Activated naive CD4-positive, alpha-beta T cell treated with anti-CD3 and anti-CD28 coated beads for 36 hours (primary cell): Measurements from ENCODE around the gene COL23A1. TPM values are rescaled to one million over a fixed set of nuclear protein-coding genes. Genes with fewer than 3 reads are reported as not detected.

Experiments
- CTCF ChIA-PET: fragments of 350-600 bp; sonication (Branson Sonifier 250); formaldehyde crosslinking; loops from one replicate; lab custom pipeline; 2021; ENCODE audit warnings: antibody characterized with exemption; lab: Charles Lee
- DNase-seq: peaks from one replicate; pipeline ENCODE4 v3.0.0-alpha.2; 2020
- H3K27ac Mint-ChIP-seq: one replicate; pipeline ENCODE4 v1.8.0; 2021; ENCODE audit warnings: mild to moderate bottlenecking, mixed read lengths
- H3K27me3 Mint-ChIP-seq: one replicate; pipeline ENCODE4 v1.8.0; 2021; ENCODE audit warnings: low read depth, mixed read lengths
- H3K36me3 Mint-ChIP-seq: one replicate; pipeline ENCODE4 v1.8.0; 2021; ENCODE audit warnings: low read depth, mixed read lengths
- H3K4me1 Mint-ChIP-seq: one replicate; pipeline ENCODE4 v1.8.0; 2021; ENCODE audit warnings: low read depth, mixed read lengths
- H3K4me3 Mint-ChIP-seq: one replicate; pipeline ENCODE4 v1.8.0; 2021; ENCODE audit warnings: mild to moderate bottlenecking, moderate library complexity, mixed read lengths
- H3K9me3 Mint-ChIP-seq: one replicate; pipeline ENCODE4 v1.8.0; 2021; ENCODE audit warnings: mixed read lengths
- intact Hi-C: fragments of 100-400 bp; cut with micrococcal nuclease; formaldehyde crosslinking; loops from one replicate; pipeline ENCODE4 v1.15.1; 2023
- total RNA-seq, 2 experiments: library from RNA; stranded (reverse); gene quantifications; one replicate each; pipeline ENCODE4 v1.2.3, GENCODE V29; 2021

The COL23A1 gene
- total RNA-seq, 2 experiments from 2014 or later, result 0.07 TPM; not detected in 1

DNA sequence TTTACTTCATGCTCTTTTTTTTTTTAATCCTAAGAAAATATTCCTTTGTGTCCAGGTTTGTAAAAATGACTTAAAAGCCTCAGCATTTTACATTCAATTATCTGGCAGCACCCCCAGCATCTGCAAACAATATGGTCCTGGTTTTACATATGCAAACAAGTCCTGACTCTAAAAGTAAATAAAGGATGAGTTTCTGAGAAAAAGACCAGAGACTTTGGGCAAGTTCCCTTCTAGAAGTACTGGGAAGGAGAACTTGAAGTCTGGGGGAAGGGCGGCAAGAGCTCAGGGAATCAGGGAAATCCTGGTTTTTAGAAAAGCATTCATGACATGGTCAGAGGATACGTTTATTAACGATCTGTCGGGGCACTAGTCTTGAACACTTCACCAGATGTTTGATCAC, 25.8 kb downstream of the COL23A1 start:
- Mint-ChIP-seq H3K4me3 (no peak overlapping the region), H3K27me3 (peaks cover 23% of the 10 kb centered on the region), H3K9me3 (no peaks in the 10 kb centered on the region), H3K36me3 (peaks cover 2% of the 10 kb centered on the region), H3K4me1 (no peaks in the 10 kb centered on the region), H3K27ac (no peak overlapping the region)
- intact Hi-C loops, result no loop called here
- CTCF ChIA-PET, result no interaction called here
- no peak for DNase-seq

DNA sequence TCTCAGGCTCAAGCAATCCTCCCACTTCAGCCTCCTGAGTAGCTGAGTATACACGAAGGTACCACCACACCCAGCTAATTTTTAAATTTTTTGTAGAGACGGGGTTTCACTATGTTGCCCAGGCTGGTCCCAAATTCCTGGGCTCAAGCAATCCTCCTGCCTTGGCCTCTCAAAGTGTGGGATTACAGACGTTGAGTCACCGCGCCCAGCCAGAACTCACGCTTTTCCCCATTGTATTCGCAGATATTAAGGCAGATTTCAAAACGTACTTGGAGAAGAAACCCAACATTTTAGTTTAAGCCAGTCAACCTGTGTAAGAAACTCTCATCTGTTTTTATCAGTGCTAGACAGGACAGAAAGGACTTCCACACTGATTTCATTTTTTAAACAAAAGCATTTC, 26.6 kb downstream of the COL23A1 start:
- intact Hi-C loops, result no loop called here
- DNase-seq, result no peak
- no peaks in the 10 kb centered on the region for H3K4me1 Mint-ChIP-seq
- H3K36me3 Mint-ChIP-seq, result peaks cover 2% of the 10 kb centered on the region
- H3K27me3 Mint-ChIP-seq, result peaks cover 23% of the 10 kb centered on the region
- no peak overlapping the region for H3K27ac Mint-ChIP-seq
- no peak overlapping the region for H3K4me3 Mint-ChIP-seq
- CTCF ChIA-PET, result interaction anchor here (0.7 kb wide), 1 partner anchor 61 kb away, joined by 3 read pairs; no protein-coding TSS in a partner anchor
- no peaks in the 10 kb centered on the region for H3K9me3 Mint-ChIP-seq

DNA sequence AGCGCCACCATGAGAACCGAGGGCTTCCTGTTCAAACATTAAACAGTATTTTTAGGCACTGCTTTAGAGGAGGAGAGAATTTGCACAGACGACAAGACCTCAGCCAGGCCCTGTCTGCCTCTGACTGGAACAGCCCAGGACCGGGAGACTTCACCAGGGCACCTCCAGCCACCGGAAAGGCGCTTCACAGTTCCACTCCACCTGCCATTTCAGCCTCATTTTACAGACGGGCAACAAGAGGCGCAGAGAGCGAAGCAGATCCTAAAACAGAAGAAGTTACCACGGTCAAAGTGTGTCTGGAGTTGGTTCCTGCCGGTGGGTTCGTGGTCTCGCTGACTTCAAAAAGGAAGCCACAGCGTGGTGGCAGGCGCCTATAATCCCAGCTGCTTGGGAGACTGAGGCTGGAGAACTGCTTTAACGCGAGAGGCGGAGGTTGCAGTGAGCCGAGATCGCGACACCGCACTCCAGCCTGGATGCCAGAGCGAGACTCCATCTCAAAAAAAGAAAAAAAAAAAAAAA, 28.4 kb downstream of the COL23A1 start:
- no peak for DNase-seq
- Mint-ChIP-seq H3K27ac (no peak overlapping the region), H3K36me3 (peaks cover 2% of the 10 kb centered on the region), H3K4me1 (no peaks in the 10 kb centered on the region), H3K4me3 (no peak overlapping the region), H3K27me3 (peaks cover 23% of the 10 kb centered on the region), H3K9me3 (no peaks in the 10 kb centered on the region)
- intact Hi-C loops, result no loop called here
- CTCF ChIA-PET, result interaction anchor here (0.7 kb wide), 1 partner anchor 276 kb away, joined by 3 read pairs; no protein-coding TSS in a partner anchor

DNA sequence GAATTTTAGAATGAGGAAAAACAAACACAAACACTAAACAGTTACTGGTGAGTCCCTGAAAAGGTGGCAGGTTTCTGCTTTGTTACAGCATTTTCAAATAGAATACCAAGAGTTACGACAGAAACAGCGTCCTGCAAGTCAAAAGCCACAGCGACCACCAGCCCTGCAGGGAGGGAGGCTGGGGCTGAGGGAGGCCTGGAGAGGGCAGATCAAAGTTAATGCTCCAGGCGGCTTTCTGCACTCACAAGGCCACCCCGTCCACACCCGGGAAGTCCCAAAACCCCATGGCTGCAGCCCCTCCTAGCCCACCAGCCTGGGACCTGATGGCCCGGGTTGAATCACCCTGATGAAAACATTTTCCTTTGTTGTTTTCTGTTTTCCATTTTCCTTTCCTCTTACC, 29.3 kb downstream of the COL23A1 start:
- H3K4me3 Mint-ChIP-seq, result no peak overlapping the region
- H3K27me3 Mint-ChIP-seq, result peaks cover 23% of the 10 kb centered on the region
- peaks cover 2% of the 10 kb centered on the region for H3K36me3 Mint-ChIP-seq
- no peaks in the 10 kb centered on the region for H3K9me3 Mint-ChIP-seq
- H3K4me1 Mint-ChIP-seq, result no peaks in the 10 kb centered on the region
- no peak overlapping the region for H3K27ac Mint-ChIP-seq
- intact Hi-C loops, result no loop called here
- DNase-seq, result no peak
- CTCF ChIA-PET, result interaction anchor here (0.7 kb wide), 1 partner anchor 275 kb away, joined by 3 read pairs; no protein-coding TSS in a partner anchor

DNA sequence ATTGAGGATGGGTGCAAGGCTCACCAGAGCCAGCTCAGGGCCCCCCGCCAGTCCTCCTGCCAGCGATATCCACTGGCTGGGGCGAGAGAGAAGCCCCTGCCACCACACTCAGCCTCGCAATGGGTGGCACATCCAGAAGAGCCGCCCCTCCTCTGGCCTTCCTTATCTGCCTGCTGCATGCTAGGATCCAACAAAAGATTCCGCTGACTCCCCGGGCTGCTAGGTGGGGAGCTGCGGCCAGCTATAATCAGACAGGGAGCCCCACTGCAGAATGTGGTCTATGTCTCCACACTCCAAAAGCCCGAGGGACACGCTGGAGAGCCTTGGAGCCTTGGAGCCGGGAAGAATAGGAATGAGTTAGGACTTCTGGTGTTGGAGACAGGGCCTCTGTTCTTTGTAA, 32.8 kb downstream of the COL23A1 start:
- Mint-ChIP-seq H3K9me3 (no peaks in the 10 kb centered on the region), H3K27me3 (peaks cover 12% of the 10 kb centered on the region), H3K4me1 (no peaks in the 10 kb centered on the region), H3K4me3 (no peak overlapping the region), H3K27ac (no peak overlapping the region), H3K36me3 (peaks cover 2% of the 10 kb centered on the region)
- intact Hi-C loops, result no loop called here
- CTCF ChIA-PET, result no interaction called here
- DNase-seq, result no peak

DNA sequence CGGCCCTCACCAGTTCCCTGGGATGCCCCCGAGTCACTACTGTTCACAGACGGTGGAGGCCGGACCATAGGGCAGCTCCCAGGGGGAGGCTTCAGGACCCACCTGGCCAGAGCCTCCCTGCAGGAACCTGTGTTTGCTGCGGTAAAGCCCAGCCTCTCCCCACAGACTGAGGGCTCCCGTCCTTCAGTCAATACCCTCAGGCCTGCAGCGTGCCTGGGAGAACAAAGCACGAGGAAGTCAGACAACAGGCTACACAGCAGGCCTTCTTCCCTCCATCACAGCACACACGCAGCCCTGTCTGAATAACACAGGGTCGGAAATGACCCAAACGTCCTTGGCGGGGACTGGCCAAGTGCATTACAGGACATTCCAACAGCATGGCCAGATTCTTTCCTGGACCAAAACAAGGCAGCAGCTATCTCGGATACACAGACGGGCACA, 34.4 kb downstream of the COL23A1 start:
- CTCF ChIA-PET, result interaction anchor here (1.0 kb wide), 1 partner anchor 272 kb away, joined by 3 read pairs; no protein-coding TSS in a partner anchor
- H3K27me3 Mint-ChIP-seq, result peaks cover 7% of the 10 kb centered on the region
- H3K4me3 Mint-ChIP-seq, result no peak overlapping the region
- H3K36me3 Mint-ChIP-seq, result no peaks in the 10 kb centered on the region
- no peaks in the 10 kb centered on the region for H3K9me3 Mint-ChIP-seq
- no peaks in the 10 kb centered on the region for H3K4me1 Mint-ChIP-seq
- no peak for DNase-seq
- intact Hi-C loops, result no loop called here
- no peak overlapping the region for H3K27ac Mint-ChIP-seq

DNA sequence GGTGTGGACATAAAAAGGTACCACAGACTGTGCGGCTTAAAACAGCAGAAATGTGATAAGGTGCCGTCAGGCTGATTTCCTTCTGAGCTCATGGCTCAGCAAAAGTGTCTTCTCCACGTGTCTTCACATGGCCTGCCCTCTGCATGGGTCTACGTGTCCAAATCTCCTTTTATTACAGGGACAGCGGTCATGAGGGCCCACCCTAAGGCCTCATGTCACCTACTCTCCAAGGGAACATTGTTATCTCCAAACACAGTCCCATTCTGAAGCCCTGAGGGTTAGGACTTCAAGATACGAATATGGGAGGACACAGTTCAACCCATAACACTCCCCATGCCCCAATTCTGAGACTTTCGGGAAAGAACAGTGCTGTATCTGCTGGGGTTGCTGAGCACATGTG, 35.2 kb downstream of the COL23A1 start:
- CTCF ChIA-PET, result interaction anchor here (1.0 kb wide), 1 partner anchor 271 kb away, joined by 3 read pairs; no protein-coding TSS in a partner anchor
- no peaks in the 10 kb centered on the region for H3K9me3 Mint-ChIP-seq
- peaks cover 2% of the 10 kb centered on the region for H3K27me3 Mint-ChIP-seq
- H3K4me3 Mint-ChIP-seq, result no peak overlapping the region
- intact Hi-C loops, result no loop called here
- no peak overlapping the region for H3K27ac Mint-ChIP-seq
- no peaks in the 10 kb centered on the region for H3K4me1 Mint-ChIP-seq
- no peak for DNase-seq
- no peaks in the 10 kb centered on the region for H3K36me3 Mint-ChIP-seq

DNA sequence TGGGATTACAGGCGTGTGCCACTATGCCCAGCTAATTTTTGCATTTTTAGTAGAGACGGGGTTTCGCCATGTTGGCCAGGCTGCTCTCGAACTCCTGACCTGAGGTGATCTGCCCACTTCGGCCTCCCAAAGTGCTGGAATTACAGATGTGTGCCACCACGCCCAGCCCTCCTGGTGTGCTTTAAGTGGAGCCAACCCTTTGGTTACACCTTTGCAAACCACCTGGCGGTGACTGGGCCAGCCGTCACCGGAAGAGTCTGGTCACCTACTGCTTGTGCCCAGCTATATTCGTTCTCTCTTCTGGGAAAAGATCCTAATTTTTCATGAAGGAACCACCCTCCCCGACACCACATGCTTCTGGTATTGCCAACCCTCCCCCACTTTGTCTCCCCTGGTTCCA, 35.9 kb downstream of the COL23A1 start:
- Mint-ChIP-seq H3K27me3 (no peaks in the 10 kb centered on the region), H3K9me3 (no peaks in the 10 kb centered on the region), H3K27ac (no peak overlapping the region), H3K4me1 (no peaks in the 10 kb centered on the region), H3K36me3 (no peaks in the 10 kb centered on the region), H3K4me3 (no peak overlapping the region)
- intact Hi-C loops, result loop anchor here (5.0 kb wide), 1 partner anchor 92 kb away; no protein-coding TSS in a partner anchor
- CTCF ChIA-PET, result no interaction called here
- no peak for DNase-seq

DNA sequence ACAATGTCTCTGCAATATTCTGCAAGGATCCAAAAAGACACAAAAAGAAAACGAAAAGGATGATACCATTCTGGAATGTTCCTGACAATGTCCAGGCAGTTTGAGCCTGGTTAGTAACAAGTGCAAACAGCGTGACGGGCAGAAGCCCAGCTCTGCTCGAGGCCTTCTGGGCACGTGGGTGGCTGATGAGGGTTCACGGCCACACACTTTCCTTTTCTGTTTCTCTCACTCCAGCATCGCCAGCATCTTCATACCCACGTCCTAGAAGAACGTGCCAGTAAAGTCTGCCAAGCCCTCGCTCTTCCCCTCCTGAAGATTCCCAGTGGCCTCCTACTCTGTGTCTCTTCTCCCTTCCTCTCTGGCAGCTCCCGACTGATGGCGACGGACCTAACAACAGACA, 36.7 kb downstream of the COL23A1 start:
- intact Hi-C loops, result loop anchor here (5.0 kb wide), 1 partner anchor 91 kb away; no protein-coding TSS in a partner anchor
- CTCF ChIA-PET, result interaction anchor here (1.4 kb wide), 1 partner anchor 269 kb away, joined by 4 read pairs; no protein-coding TSS in a partner anchor
- DNase-seq, result no peak
- Mint-ChIP-seq H3K27ac (no peak overlapping the region), H3K9me3 (no peaks in the 10 kb centered on the region), H3K4me3 (no peak overlapping the region), H3K36me3 (no peaks in the 10 kb centered on the region), H3K27me3 (no peaks in the 10 kb centered on the region), H3K4me1 (no peaks in the 10 kb centered on the region)

DNA sequence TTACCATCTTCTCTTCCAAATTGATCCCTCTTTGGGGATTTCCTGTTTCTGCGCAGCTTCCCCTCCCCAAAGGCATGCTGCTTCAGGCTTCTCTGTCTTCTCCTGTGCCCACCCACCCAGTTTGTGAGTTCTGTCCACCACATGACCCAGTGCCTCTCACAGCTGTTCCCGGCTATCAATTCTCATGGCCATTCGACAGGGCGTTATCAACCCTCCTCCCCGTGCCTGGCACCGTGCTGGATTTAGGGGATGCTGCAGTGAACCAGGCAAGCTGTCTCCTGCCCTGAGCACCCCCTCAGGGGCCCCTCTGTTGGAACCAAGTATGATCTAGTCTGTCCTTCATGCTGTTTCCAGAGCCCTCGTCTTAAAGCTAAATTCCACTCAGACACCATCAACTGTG, 38.7 kb downstream of the COL23A1 start:
- CTCF ChIA-PET, result interaction anchor here (1.4 to 2.3 kb wide), 3 partner anchors 16 to 271 kb away, joined by 3 to 7 read pairs (median 6); no protein-coding TSS in a partner anchor
- intact Hi-C loops, result loop anchor here (1.0 to 5.0 kb wide), 3 partner anchors 89 to 316 kb away; no protein-coding TSS in a partner anchor

DNA sequence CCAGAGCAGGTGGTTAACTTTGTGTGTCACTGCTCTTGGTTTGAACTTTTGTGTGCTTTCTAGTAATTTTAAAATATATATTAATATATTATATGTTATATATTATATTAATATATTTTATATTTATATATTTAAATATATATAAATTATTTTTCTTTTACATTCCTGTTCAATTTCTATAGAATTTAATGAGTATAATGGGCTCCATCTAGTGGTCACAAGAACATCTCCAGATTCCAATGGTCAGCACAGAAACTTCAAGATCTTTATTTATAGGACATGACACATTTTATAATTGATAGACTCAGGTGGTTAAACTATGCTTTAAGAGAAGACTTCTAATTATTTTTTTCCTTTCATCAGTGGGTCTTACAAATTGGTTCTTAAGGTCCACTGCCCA, 39.1 kb downstream of the COL23A1 start:
- intact Hi-C loops, result loop anchor here (1.0 to 5.0 kb wide), 3 partner anchors 89 to 316 kb away; no protein-coding TSS in a partner anchor
- H3K4me3 Mint-ChIP-seq, result no peak overlapping the region
- no peaks in the 10 kb centered on the region for H3K4me1 Mint-ChIP-seq
- CTCF ChIA-PET, result interaction anchor here (1.4 to 2.3 kb wide), 2 partner anchors 16 to 271 kb away, joined by 3 to 6 read pairs; no protein-coding TSS in a partner anchor
- no peak for DNase-seq
- H3K27ac Mint-ChIP-seq, result no peak overlapping the region
- no peaks in the 10 kb centered on the region for H3K9me3 Mint-ChIP-seq
- no peaks in the 10 kb centered on the region for H3K36me3 Mint-ChIP-seq
- H3K27me3 Mint-ChIP-seq, result no peaks in the 10 kb centered on the region

More for the DNA sequence above, 38.7 kb downstream of the COL23A1 start:
- Mint-ChIP-seq H3K27me3 (no peaks in the 10 kb centered on the region), H3K4me3 (no peak overlapping the region), H3K9me3 (no peaks in the 10 kb centered on the region), H3K27ac (no peak overlapping the region), H3K4me1 (no peaks in the 10 kb centered on the region), H3K36me3 (no peaks in the 10 kb centered on the region)
- DNase-seq, result no peak

DNA sequence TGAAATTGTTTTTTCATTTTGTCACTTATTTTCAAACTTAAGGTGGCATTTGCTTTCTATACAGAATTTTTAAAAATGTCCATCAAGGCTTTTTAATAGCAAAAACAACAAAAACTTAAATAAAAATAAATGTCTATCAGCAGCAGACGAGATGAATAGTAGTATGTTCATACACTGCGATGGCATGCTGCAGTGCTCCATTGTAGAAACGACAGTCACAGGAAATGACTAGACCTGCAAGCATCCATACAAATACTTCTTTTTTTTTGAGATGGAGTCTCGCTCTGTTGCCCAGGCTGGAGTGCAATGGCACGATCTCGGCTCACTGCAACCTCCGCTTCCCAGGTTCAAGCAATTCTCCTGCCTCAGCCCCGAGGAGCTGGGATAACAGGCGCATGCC, 41.4 kb downstream of the COL23A1 start:
- Mint-ChIP-seq H3K36me3 (no peaks in the 10 kb centered on the region), H3K27ac (no peak overlapping the region), H3K27me3 (no peaks in the 10 kb centered on the region), H3K4me3 (no peak overlapping the region), H3K9me3 (no peaks in the 10 kb centered on the region), H3K4me1 (no peaks in the 10 kb centered on the region)
- CTCF ChIA-PET, result no interaction called here
- intact Hi-C loops, result no loop called here
- DNase-seq, result no peak
